Esophagus squamous epithelium (tissue), 5 donors: ENCODE data around the gene PIK3C3. TPM values are rescaled to one million over a fixed set of nuclear protein-coding genes. Genes with fewer than 3 reads are reported as not detected.
A peak's percentile ranks its signal among the peaks of the same experiment; 100 is the strongest.

Experiments used
- DNase-seq: peaks from one replicate; lab custom pipeline; 2025; lab: John Stamatoyannopoulos, UW
- H3K27ac ChIP-seq, 4 donors: fragments of 200-600 bp; sonication (generic); one replicate each; pipeline ENCODE4 v1.5.1; 2016 to 2019; ENCODE audit warnings: mild to moderate bottlenecking in 1 of 4
- H3K27me3 ChIP-seq, 4 donors: fragments of 200-600 bp; sonication (generic); 1 replicate in 3 of 4; 2 replicates in 1 of 4; pipeline versions ENCODE4 v1.5.1 to v1.6.0; 2017 to 2021; ENCODE audit warnings: antibody characterized with exemption in 1 of 4
- H3K36me3 ChIP-seq, 3 donors: fragments of 200-600 bp; sonication (generic); one replicate each; pipeline ENCODE4 v1.5.1; 2016 to 2019
- H3K4me1 ChIP-seq, 3 donors: fragments of 200-600 bp; sonication (generic); one replicate each; pipeline ENCODE4 v1.5.1; 2017 to 2019
- H3K4me3 ChIP-seq, 4 donors: fragments of 200-600 bp; sonication (generic); 1 replicate in 3 of 4; 2 replicates in 1 of 4; pipeline ENCODE4 v1.5.1; 2016 to 2019; ENCODE audit warnings: mild to moderate bottlenecking in 2 of 4, moderate library complexity in 1 of 4
- H3K9me3 ChIP-seq, 3 donors: fragments of 200-600 bp; sonication (generic); one replicate each; pipeline ENCODE4 v1.5.1; 2016 to 2019
- POLR2A ChIP-seq, 4 donors: fragments of 450-650 bp; IDR thresholded peaks; one replicate each; pipeline ENCODE4 v1.6.1; 2017; ENCODE audit warnings: antibody characterized with exemption in 4 of 4, mild to moderate bottlenecking in 4 of 4, moderate library complexity in 3 of 4
- WGBS, 2 donors: methylation state at CpG; one replicate each; pipeline ENCODE4 v1.1.5; 2018; 5-methylcytosine and 5-hydroxymethylcytosine counted together
- intact Hi-C: fragments of 100-400 bp; cut with DNase I; formaldehyde crosslinking; loops from one replicate; pipeline ENCODE4 v1.15.0; 2022
- total RNA-seq, 4 donors: library from RNA; depleted of rRNA; stranded (reverse); fragments of >200 nt; gene quantifications; one replicate each; pipeline ENCODE4 v1.1.0, GENCODE V29; 2016
- TF ChIP-seq, protein P1 (sequence below), 6 experiments: fragments of 450-650 bp in 4 of 6; fragments of 200-600 bp in 2 of 6; sonication (generic) in 2 of 6; IDR thresholded peaks; one replicate each; pipeline ENCODE4 v1.5.1; 2016 to 2019; ENCODE audit warnings: antibody characterized with exemption in 6 of 6, mild to moderate bottlenecking in 4 of 6, moderate library complexity in 4 of 6
- donor health status: DM: yes; HTN: yes; CAD: no.

The PIK3C3 gene
- total RNA-seq, 4 donors from 2014 or later = 17.2 to 43.9 (median 23.6) TPM

DNA sequence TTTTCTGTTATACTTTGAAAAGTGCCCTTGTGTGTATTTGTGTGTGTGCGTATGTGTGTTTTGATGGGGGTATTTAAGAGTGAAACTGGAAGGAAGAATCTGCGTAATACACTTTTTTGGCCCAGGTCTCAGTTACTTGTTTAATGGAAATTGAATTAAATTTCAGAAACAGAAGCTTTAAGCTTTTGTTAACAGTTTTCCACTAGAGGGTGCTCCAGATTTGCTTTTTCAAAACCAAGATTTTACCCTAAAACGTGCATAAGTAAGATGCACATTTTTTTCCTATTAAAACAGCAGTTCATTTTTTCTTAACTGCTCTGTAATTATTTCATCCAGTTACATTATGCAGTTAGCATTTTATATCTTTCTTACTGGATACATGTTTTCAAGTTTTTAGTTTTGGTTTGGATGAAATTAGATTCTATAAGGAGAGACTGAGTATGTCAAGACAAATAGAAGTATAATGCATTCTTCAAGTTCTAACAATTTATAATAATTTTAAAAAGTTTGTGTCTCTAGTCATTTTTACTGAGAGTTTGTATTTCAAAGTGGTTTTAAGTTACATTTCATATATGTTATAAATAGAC, 97.2 kb downstream of the PIK3C3 start:
- 63 to 65% methylated on average over 3 of the region's 3 CpGs for WGBS, 2 donors
- H3K4me3 ChIP-seq = no peak overlapping the region
- H3K27ac ChIP-seq = no peak overlapping the region
- H3K27me3 ChIP-seq = no peaks in the 10 kb centered on the region
- peaks cover 0 to 11% (median 5%) of the 10 kb centered on the region in 3 donors for H3K4me1 ChIP-seq
- TF ChIP-seq, protein P1, sequence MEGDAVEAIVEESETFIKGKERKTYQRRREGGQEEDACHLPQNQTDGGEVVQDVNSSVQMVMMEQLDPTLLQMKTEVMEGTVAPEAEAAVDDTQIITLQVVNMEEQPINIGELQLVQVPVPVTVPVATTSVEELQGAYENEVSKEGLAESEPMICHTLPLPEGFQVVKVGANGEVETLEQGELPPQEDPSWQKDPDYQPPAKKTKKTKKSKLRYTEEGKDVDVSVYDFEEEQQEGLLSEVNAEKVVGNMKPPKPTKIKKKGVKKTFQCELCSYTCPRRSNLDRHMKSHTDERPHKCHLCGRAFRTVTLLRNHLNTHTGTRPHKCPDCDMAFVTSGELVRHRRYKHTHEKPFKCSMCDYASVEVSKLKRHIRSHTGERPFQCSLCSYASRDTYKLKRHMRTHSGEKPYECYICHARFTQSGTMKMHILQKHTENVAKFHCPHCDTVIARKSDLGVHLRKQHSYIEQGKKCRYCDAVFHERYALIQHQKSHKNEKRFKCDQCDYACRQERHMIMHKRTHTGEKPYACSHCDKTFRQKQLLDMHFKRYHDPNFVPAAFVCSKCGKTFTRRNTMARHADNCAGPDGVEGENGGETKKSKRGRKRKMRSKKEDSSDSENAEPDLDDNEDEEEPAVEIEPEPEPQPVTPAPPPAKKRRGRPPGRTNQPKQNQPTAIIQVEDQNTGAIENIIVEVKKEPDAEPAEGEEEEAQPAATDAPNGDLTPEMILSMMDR (IDR thresholded peaks at IDR 0.05) = peak in 2 of 6 experiments; percentile 5 to 23
- TF ChIP-seq POLR2A (IDR thresholded peaks at IDR 0.05) = no peak
- H3K36me3 ChIP-seq = peaks cover 0 to 45% (median 0%) of the 10 kb centered on the region in 3 donors
- no peaks in the 10 kb centered on the region for H3K9me3 ChIP-seq
- no peak for DNase-seq
- intact Hi-C loops = no loop called here

DNA sequence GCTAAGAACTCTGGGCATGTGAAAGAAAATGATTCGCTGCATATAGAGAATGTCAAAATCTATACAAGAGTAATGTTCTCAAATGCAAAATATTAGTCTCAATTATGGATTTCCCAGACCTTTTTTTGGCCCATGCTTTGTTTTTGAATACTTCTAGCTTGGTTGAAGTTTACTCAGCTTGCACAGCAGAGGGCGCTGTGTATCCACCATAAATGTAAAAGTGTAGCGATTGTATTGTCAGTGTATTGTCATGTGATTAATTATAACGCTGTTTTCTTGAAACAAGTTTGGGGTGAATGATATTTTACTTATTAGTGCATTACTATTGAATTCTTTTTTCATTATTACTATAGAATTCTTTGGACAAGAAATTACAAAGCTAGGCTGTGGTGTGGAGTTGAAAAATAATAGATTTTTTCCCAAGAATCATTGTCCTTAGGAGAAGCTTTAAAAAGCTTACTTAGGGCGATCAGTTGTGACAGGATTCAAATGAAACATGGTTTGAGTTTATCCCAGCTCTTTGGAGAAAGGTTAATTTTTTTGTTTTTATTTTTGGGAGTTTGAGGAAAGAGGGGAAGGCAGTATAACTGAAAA, 98.3 kb downstream of the PIK3C3 start:
- no peak for DNase-seq
- 21% methylated on average over 5 of the region's 5 CpGs for WGBS, 2 donors
- Histone ChIP-seq H3K27me3 (no peaks in the 10 kb centered on the region), H3K4me3 (no peak overlapping the region), H3K36me3 (peaks cover 0 to 49% (median 0%) of the 10 kb centered on the region in 3 donors), H3K27ac (no peak overlapping the region), H3K4me1 (peaks cover 0 to 3% (median 0%) of the 10 kb centered on the region in 3 donors), H3K9me3 (no peaks in the 10 kb centered on the region)
- no peak for TF ChIP-seq POLR2A (IDR thresholded peaks at IDR 0.05)
- TF ChIP-seq, protein P1 (IDR thresholded peaks at IDR 0.05) = peak; percentile 46 to 73 (median 66)
- intact Hi-C loops = no loop called here

DNA sequence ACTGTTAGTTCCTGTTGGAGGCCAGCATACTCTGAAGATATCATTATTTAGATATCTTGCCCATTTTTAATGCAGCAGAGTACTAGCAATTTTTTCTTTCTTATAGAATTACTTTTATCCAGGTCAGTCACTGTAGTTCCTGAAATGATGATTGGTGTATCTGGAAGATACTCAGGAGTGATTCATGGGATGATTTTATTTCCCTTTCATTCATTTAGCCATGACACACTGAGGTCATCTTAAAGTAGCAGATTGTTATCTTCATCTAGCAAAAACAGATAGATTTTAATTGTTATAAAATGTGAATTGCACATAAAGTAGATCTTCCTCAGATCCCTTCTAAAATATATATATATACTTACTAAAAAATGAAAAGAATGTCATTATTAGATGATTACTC, 109.1 kb downstream of the PIK3C3 start:
- intact Hi-C loops = no loop called here
- H3K36me3 ChIP-seq = peaks cover 0 to 61% (median 3%) of the 10 kb centered on the region in 3 donors

DNA sequence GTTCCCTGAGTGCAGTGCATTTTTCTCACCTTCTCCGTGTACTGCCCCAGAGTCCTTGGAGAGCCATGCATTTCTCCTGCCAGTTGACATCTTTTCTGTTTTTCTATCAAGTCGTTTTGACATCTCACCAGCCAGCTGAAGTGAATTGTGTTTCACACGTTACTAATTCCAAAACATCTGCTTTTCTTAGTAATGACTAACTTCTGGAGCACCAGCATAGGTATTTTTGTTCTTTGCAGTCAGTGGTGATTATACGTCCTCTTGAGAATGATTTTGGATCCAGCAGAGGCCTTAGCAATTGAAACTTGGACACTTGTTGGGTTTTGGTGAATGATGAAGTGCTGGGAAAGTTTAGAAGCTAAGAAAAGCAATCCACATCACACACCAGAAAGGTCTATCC, 112.5 kb downstream of the PIK3C3 start:
- DNase-seq = no peak
- TF ChIP-seq, protein P1 (IDR thresholded peaks at IDR 0.05) = no peak
- TF ChIP-seq POLR2A (IDR thresholded peaks at IDR 0.05) = no peak
- intact Hi-C loops = no loop called here
- WGBS, 2 donors = 82 to 86% methylated on average over 4 of the region's 4 CpGs
- H3K27ac ChIP-seq = no peak overlapping the region
- H3K4me1 ChIP-seq = no peaks in the 10 kb centered on the region
- H3K9me3 ChIP-seq = no peaks in the 10 kb centered on the region
- no peak overlapping the region for H3K4me3 ChIP-seq
- H3K36me3 ChIP-seq = peaks cover 0 to 80% (median 3%) of the 10 kb centered on the region in 3 donors
- no peaks in the 10 kb centered on the region for H3K27me3 ChIP-seq

More for the DNA sequence above, 109.1 kb downstream of the PIK3C3 start:
- TF ChIP-seq POLR2A (IDR thresholded peaks at IDR 0.05) = no peak
- DNase-seq = no peak
- Histone ChIP-seq H3K4me1 (no peaks in the 10 kb centered on the region), H3K27me3 (no peaks in the 10 kb centered on the region), H3K9me3 (no peaks in the 10 kb centered on the region), H3K27ac (no peak overlapping the region), H3K4me3 (no peak overlapping the region)

DNA sequence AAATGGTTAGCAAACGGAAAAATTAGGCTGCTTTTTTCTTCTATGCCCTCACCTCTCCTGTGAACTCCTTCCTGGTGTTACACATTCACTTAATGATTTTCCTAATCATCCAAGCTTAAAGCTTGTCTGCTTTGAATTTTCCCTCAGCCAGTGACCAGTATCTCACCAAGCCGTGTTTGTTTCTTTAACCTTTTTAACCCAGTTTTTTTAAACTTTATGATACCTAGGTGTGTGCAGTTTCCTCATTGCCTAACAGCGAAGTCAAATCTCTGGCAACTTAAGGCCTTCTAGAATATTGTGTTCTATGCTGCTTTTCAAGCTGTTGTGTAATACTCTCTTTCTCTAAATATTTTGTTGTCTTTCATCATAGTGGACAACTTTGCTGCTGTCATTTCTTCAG, 113.0 kb downstream of the PIK3C3 start:
- Histone ChIP-seq H3K9me3 (no peaks in the 10 kb centered on the region), H3K4me3 (no peak overlapping the region), H3K27ac (no peak overlapping the region), H3K36me3 (peaks cover 0 to 81% (median 3%) of the 10 kb centered on the region in 3 donors), H3K27me3 (no peaks in the 10 kb centered on the region), H3K4me1 (no peaks in the 10 kb centered on the region)
- no peak for DNase-seq
- TF ChIP-seq, protein P1 (IDR thresholded peaks at IDR 0.05) = no peak
- TF ChIP-seq POLR2A (IDR thresholded peaks at IDR 0.05) = no peak
- intact Hi-C loops = no loop called here
- 69 to 88% methylated on average over 3 of the region's 3 CpGs for WGBS, 2 donors
